Rectal smooth muscle tissue (tissue), 1 donor: ENCODE measurements around the gene LRTM2.

ENCODE experiments used
- H3K27ac ChIP-seq: one replicate; pipeline ENCODE4 v1.7.0; 2013; ENCODE audit warnings: low read depth, low read length, inconsistent platforms
- H3K27me3 ChIP-seq: one replicate; pipeline ENCODE4 v1.7.0; 2013; ENCODE audit warnings: low read length; ENCODE audit not compliant: control insufficient read depth, insufficient read depth
- H3K36me3 ChIP-seq: one replicate; pipeline ENCODE4 v1.7.0; 2013; ENCODE audit warnings: low read length; ENCODE audit not compliant: control insufficient read depth, insufficient read depth
- H3K4me1 ChIP-seq: one replicate; pipeline ENCODE4 v1.7.0; 2013; ENCODE audit warnings: low read length; ENCODE audit not compliant: control insufficient read depth, insufficient read depth
- H3K4me3 ChIP-seq: one replicate; pipeline ENCODE4 v1.7.0; 2013; ENCODE audit warnings: low read length
- H3K9ac ChIP-seq: one replicate; pipeline ENCODE4 v1.7.0; 2013; ENCODE audit warnings: low read length

Gene LRTM2

DNA sequence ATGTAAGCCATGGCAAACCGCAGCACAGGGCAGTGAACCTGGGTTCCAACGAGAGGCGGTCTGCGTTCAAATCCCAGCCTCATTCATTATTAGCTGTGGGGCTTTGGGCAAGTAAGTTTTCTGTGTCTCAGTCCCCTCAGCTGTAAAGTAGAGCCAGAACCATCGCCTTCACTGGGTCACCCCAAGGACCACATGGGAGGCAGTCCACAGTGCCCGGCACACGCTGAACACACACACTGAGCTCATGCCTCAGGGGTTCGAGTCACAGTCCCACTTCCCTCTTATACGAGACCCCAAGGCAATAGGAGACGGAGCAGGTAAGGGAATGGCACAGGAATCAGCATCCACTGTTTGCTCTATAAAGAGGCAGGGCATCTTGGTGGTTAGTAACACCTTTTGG is 19.1 kb downstream of the LRTM2 start:
- H3K36me3 ChIP-seq = no peaks in the 10 kb centered on the region
- no peak overlapping the region for H3K9ac ChIP-seq
- H3K4me1 ChIP-seq = no peaks in the 10 kb centered on the region
- no peak overlapping the region for H3K4me3 ChIP-seq
- no peak overlapping the region for H3K27ac ChIP-seq
- H3K27me3 ChIP-seq = peaks cover 2% of the 10 kb centered on the region

DNA sequence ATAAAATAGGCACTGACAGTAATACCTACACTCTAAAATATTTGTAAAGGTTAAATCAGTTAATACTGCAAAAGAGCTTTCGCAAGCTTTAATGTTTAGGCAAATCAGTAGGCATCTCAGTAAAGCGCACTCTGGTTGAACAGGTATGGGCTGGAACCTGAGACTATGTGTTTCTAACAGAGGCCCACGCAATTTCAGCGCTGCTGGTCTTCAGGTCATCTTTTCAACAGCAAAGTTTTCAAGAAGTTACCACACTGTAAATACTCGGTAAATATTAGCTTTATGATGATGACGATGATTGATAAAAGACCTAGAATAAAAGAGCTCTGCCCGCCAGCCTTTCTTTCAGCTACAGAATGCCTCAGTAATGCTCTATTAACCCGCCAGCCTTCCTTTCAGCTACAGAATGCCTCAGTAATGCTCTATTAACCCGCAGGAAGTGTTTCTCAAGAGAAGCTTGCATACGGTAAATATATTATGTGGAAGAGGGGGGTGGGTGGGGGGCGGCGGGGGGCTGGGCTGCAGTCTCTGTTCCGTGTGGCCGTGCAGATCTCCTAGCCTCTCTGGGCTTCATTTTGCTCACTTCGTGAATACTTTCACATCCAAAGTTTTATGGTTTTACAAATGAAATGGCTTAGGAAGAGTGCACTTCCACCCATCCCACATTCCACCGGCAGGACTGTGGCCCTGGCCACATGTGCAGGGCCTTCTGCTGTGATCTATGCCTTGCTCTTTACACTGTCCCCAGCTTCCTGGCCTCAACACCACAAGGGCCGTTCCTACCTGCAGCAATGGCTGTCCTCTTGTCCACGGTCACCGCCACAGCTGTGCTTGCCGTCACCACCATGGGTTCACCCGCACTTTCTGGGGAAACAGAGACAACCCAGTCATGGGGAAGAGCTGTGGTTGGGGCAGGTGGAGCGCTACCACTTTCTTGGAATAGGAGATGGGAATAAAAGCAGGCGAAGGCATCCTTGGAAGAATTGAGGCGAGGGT is 19.9 kb downstream of the LRTM2 start:
- Histone ChIP-seq H3K27ac (no peak overlapping the region), H3K27me3 (peaks cover 2% of the 10 kb centered on the region), H3K4me1 (no peaks in the 10 kb centered on the region), H3K4me3 (no peak overlapping the region), H3K9ac (no peak overlapping the region), H3K36me3 (no peaks in the 10 kb centered on the region)

DNA sequence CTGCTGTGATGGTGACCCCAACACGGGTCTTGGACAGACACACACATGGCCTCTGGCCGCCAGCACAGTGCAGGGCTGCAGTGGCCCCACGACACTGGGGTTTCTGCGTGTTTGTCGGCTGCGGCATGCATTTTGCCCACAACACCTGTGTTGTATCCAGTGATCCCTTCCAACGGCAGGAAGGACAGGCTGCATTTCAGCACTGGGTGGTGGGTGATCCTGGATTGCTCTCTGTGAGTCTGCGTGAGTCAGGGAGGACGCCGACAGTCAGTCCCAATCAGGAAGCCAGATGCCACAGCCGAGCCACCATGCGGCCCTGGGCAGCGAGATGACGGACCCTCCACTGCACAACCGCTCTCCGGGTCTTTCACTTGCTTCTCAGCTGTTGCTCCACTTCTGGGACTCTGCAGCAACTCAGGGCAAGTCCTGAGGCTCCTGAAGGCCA is 20.6 kb downstream of the LRTM2 start:
- Histone ChIP-seq H3K27me3 (no peaks in the 10 kb centered on the region), H3K9ac (no peak overlapping the region), H3K4me1 (no peaks in the 10 kb centered on the region), H3K27ac (no peak overlapping the region), H3K4me3 (no peak overlapping the region), H3K36me3 (no peaks in the 10 kb centered on the region)

DNA sequence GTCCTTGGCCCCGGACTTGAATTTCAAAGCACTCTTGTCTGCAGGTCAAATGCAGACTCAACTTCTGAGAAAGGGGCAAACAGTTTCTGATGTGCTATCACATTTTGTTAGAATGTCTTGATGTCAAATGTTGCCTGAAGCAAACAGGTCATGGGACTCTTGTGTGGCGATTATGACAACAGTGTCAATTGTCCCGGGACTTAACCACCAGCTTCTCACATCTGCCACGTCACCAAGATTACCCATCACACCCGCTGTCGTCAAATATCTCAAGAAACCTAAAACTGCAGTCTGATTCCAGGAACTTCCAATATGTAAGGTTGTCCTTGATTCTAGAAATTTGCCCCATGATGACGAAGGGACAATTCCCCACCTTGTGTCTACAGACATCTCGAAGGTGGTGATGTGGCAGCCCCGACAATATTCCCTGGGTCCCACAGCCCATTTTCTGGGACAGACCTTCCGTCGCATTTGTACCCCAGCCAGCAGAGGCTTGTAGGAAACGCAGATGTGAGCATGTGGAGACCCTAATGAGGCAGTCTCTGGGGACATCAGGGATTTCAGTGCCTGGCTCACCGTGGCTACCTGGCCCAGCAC is 21.3 kb downstream of the LRTM2 start:
- H3K4me1 ChIP-seq = no peaks in the 10 kb centered on the region
- H3K4me3 ChIP-seq = no peak overlapping the region
- H3K9ac ChIP-seq = no peak overlapping the region
- no peak overlapping the region for H3K27ac ChIP-seq
- no peaks in the 10 kb centered on the region for H3K27me3 ChIP-seq
- no peaks in the 10 kb centered on the region for H3K36me3 ChIP-seq

DNA sequence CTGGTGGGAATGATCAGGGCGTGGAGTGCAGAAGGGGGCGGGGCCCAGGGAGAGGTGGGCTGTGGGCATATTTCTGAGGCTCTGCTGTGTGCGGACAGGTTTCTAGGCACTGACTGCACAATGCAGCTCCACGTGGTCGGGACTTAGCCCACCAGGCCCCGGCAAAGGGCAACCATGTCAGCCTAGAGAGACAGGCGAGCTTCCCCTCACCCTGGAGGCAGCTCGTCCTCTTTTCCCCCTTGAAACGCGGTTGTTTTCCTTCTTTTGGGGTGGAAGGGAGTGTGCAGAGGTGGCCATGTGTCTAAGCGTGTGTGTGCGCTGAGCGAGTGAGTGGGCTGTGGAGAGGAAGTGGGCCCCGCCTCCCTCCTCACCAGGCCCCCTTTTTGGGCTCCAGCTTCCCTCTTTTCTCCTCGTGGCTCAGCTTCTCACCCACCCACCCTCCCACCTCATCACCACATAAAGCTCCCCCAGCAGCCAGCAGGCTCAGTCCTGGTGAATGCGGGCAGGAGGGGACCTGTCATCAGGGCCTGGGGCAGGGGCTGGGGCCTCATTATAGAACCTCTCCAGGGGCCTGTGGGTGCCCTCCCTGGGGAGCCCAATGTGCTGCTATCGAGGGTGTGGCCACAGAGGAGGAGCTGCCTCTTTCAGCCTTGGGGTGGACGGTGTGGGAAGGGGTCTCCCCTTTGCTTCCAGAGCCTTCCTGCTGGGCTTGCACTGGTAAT is 22.0 kb downstream of the LRTM2 start:
- Histone ChIP-seq H3K9ac (no peak overlapping the region), H3K27ac (no peak overlapping the region), H3K4me3 (no peak overlapping the region), H3K36me3 (no peaks in the 10 kb centered on the region), H3K4me1 (no peaks in the 10 kb centered on the region), H3K27me3 (no peaks in the 10 kb centered on the region)

DNA sequence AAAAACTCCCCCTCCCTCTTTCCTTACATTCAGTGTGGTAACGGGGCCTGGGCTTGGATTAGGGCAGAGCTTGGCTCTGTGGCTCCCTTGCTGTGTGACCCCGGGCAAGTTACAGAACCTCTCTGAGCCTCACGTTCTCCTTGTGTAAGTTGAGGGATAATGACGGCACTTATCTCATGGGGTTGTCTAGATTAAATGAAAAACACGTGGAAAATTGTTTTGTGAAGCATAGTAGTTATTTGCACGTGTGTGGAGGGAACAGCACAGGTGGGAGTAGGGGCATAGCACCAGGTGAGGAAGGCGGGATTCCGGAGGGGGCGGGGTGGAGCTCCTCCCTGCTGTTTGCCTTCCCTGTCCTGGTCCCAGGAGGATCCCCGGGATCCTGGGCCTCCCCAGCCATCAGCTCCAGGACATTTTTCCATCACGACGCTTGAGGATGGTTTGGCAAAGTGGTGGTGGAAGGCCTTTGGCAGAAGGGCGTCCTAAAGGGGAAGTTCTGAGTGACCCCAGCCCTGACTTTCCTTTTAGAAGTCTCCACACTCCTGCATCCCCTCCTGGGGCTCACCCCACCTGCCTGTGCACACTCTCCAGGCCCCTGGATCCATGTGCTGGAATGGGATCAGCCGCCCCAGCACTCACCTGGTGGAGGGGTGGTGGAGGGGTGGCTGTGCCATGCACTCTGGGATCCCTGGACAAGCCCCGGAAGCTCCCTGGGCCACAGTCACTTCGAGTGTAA is 22.7 kb downstream of the LRTM2 start:
- no peak overlapping the region for H3K4me3 ChIP-seq
- H3K4me1 ChIP-seq = no peaks in the 10 kb centered on the region

DNA sequence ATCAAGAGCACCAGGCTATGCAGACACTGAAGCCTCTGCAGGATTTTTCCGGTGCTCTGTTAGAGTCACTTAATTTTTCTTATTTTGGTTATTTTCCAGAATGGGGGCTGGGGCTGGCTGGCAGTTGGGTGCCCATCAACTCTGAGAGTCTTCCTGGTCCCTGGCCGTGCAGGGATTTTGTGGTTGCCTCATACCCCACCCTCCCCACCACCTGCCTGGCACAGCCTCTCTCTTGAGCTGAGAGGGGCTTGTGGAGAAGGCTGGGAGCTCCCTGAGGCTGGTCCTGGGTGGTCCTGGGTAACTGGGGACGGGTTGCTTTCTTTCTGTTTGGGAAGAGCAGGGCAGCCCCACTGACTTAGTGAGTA is 23.3 kb downstream of the LRTM2 start:
- H3K9ac ChIP-seq = no peak overlapping the region
- H3K27ac ChIP-seq = no peak overlapping the region
- H3K4me3 ChIP-seq = no peak overlapping the region
- H3K36me3 ChIP-seq = no peaks in the 10 kb centered on the region
- H3K27me3 ChIP-seq = no peaks in the 10 kb centered on the region
- no peaks in the 10 kb centered on the region for H3K4me1 ChIP-seq

More for the DNA sequence above, 22.7 kb downstream of the LRTM2 start:
- no peaks in the 10 kb centered on the region for H3K36me3 ChIP-seq
- H3K9ac ChIP-seq = no peak overlapping the region
- H3K27me3 ChIP-seq = no peaks in the 10 kb centered on the region
- no peak overlapping the region for H3K27ac ChIP-seq

DNA sequence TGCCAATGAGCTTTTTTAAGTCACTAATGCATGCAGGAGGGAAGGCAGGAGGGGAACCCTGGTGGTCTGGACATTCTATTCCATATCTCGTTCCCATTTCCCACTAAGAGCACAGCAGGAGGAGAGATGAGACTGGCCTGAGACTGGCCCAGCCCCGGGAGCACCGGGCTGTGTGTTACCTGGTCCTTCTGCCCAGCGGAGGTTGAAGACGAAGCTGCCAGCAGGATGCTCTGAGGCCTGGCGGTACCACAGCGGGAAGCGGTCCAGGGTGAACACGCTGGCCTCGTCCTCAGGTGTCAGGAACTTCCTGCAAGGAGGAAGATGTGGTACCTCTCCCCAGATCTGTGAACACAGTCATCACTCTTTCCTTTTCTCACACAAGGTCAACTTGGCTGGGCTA is 23.9 kb downstream of the LRTM2 start:
- H3K36me3 ChIP-seq = no peaks in the 10 kb centered on the region
- H3K4me3 ChIP-seq = no peak overlapping the region
- H3K4me1 ChIP-seq = no peaks in the 10 kb centered on the region
- H3K27me3 ChIP-seq = no peaks in the 10 kb centered on the region
- no peak overlapping the region for H3K9ac ChIP-seq
- no peak overlapping the region for H3K27ac ChIP-seq

DNA sequence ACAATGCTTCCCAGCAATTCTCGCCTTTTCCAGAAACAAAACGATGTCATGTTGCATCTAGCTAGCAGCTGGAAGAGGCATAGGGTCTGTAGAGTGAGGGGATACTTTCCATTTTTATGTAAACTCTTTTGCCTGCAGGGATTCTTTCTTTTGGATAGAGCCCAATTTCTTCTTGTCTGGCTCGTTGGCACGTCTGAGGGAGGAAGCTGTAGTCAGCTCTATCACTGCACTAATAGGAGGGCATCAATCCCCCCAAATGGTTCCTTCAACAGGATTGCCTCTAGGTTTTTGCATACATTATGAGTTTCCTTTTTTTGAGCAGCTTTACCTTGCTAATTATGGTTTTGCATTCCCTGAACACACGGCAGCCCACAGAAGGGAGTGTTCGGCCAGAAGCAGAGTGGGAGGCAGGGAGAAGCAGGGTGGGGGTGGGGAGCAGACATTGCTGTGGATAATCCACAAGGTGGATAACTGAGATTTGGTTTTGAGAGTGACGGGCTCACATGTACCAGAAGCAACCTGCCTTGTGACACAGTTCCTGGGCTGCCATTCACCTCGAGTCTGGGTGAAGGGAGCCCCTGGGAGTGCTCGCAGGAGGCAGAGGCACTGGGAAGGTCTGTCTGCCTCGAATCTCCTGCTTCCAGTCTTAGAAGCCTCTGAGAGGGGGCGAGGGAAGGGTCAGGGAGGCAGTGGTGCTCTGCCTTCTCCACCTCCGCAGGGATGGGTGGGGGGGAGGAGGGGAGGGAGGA is 24.5 kb downstream of the LRTM2 start:
- Histone ChIP-seq H3K9ac (no peak overlapping the region), H3K36me3 (no peaks in the 10 kb centered on the region), H3K4me1 (no peaks in the 10 kb centered on the region), H3K27ac (no peak overlapping the region), H3K4me3 (no peak overlapping the region), H3K27me3 (no peaks in the 10 kb centered on the region)

DNA sequence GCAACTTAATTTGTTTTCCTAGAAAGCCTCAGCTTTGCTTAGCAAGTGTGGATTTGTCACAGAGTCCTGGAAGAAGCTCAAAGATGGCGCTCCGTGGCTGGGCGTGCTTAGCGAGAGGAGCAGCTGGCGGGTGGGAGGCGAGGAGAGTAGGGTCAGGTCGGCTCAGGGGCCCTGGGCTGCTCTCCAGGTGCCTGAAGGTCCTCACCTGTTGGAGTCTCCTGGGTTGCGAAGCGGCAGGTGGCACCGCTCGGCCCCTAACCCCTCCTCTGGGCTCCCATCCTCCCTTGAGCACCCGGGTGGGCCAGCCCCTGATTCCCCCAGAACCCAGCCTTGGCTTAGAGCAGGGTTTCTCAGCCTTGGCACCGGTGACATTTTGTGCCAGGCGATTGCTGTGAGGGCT is 25.1 kb downstream of the LRTM2 start:
- no peaks in the 10 kb centered on the region for H3K27me3 ChIP-seq
- H3K36me3 ChIP-seq = no peaks in the 10 kb centered on the region
- no peak overlapping the region for H3K9ac ChIP-seq
- no peaks in the 10 kb centered on the region for H3K4me1 ChIP-seq
- no peak overlapping the region for H3K4me3 ChIP-seq
- no peak overlapping the region for H3K27ac ChIP-seq

DNA sequence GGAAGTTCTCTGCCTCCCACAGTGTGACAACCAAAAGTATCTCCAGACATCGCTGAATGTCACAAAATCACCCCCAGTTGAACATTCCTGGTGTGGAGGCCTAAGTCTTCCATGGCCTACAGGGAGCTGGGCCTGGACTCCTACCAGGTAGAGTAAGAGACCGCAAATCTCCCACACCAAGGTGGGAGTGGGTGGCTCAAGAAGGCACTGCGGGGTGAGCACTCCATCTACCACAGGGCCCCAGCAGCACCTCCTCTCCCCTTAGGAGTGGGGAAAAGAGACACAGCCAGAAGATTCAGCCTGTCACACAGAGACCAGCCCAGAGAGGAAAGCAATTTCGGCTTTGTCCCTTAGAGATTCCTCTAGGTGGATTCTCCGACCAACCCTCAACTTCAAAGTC is 25.5 kb downstream of the LRTM2 start:
- Histone ChIP-seq H3K27me3 (no peaks in the 10 kb centered on the region), H3K4me1 (no peaks in the 10 kb centered on the region), H3K36me3 (no peaks in the 10 kb centered on the region), H3K9ac (no peak overlapping the region), H3K27ac (no peak overlapping the region), H3K4me3 (no peak overlapping the region)
